Panc1 (cell line): ENCODE data around the gene LMNB1. TPM values are rescaled to one million over a fixed set of nuclear protein-coding genes. Genes with fewer than 3 reads are reported as not detected.
"Not testable (repeated sequence)": the region's sequence is repeated elsewhere in the genome, so short reads cannot be mapped to it uniquely, and the experiment has no call there.

ENCODE experiments used
- ATAC-seq: fragments of 200-7000 bp; cut with Tn5 transposase; 2 replicates; pipeline ENCODE4 v1.9.1; 2020; ENCODE audit warnings: mild to moderate bottlenecking, moderate library complexity
- BruUV-seq: library from RNA; stranded (reverse); fragments of 400-500 nt; replicated peaks from 2 replicates; lab custom pipeline; 2021; lab: Mats Ljungman, UMichigan
- CTCF ChIA-PET: fragments of 300-600 bp; sonication (Branson Sonifier 250); formaldehyde crosslinking; loops from one replicate; lab custom pipeline; 2022; ENCODE audit warnings: antibody characterized with exemption; lab: Charles Lee
- POLR2A ChIA-PET: fragments of 300-600 bp; sonication (Branson Sonifier 250); formaldehyde crosslinking; loops from one replicate; lab custom pipeline; 2022; ENCODE audit warnings: antibody characterized with exemption; lab: Charles Lee
- DNase-seq: peaks from one replicate; pipeline ENCODE4 v3.0.0-alpha.2; 2010; ENCODE audit warnings: low read depth, low spot score
- H3K27ac ChIP-seq: 2 replicates; pipeline ENCODE4 v1.5.1; 2011; ENCODE audit warnings: mild to moderate bottlenecking, low read length, inconsistent platforms
- H3K27me3 ChIP-seq: fragments of 200-500 bp; sonication (Bioruptor generic); 2 replicates; pipeline ENCODE4 v1.6.0; 2014; ENCODE audit warnings: low read length, inconsistent platforms; ENCODE audit not compliant: control insufficient read depth, insufficient read depth
- H3K36me3 ChIP-seq: fragments of 200-500 bp; sonication (Bioruptor generic); 2 replicates; pipeline ENCODE4 v1.5.1; 2014; ENCODE audit warnings: inconsistent platforms, mild to moderate bottlenecking, low read length, moderate library complexity; ENCODE audit not compliant: control insufficient read depth, insufficient read depth
- H3K4me1 ChIP-seq: 2 replicates; pipeline ENCODE4 v1.5.1; 2011; ENCODE audit warnings: inconsistent platforms, mild to moderate bottlenecking, low read length, moderate library complexity; ENCODE audit not compliant: control insufficient read depth, insufficient read depth
- H3K4me3 ChIP-seq, 2 experiments: 2 replicates each; pipeline ENCODE4 v1.5.1; 2011 to 2012; ENCODE audit warnings: low read depth in 2 of 2, low read length in 2 of 2, mild to moderate bottlenecking in 2 of 2, inconsistent platforms in 1 of 2, moderate library complexity in 1 of 2
- H3K9me3 ChIP-seq: fragments of 200-500 bp; sonication (Bioruptor generic); 2 replicates; pipeline ENCODE4 v1.5.1; 2014; ENCODE audit warnings: low read depth, mild to moderate bottlenecking, inconsistent platforms, low read length, moderate library complexity; ENCODE audit not compliant: control insufficient read depth, insufficient read depth
- POLR2AphosphoS5 ChIP-seq: IDR thresholded peaks from 2 replicates; pipeline ENCODE4 v1.6.1; 2012; ENCODE audit warnings: mild to moderate bottlenecking, low read depth, low read length, moderate library complexity
- SIN3A ChIP-seq: IDR thresholded peaks from 2 replicates; pipeline ENCODE4 v1.6.1; 2012; ENCODE audit warnings: low read depth, mild to moderate bottlenecking, low read length, moderate library complexity, borderline replicate concordance; ENCODE audit not compliant: insufficient read depth
- TCF7L2 ChIP-seq: IDR thresholded peaks from 2 replicates; pipeline ENCODE4 v1.6.1; 2011; ENCODE audit warnings: mild to moderate bottlenecking, low read depth, low read length, inconsistent platforms
- in situ Hi-C: cut with HindIII; loops from 2 replicates; pipeline ENCODE4 v1.10.0; 2016; ENCODE audit warnings: low sequenced_read_pairs, low pct_unique_long_range_greater_than_20kb
- intact Hi-C: fragments of 100-400 bp; cut with micrococcal nuclease; formaldehyde crosslinking; loops from one replicate; pipeline ENCODE4 v1.10.0; 2022; ENCODE audit not compliant: unreplicated experiment
- total RNA-seq: library from RNA; stranded (reverse); gene quantifications from one replicate; pipeline ENCODE4 v1.2.1, GENCODE V29; 2021; ENCODE audit not compliant: unreplicated experiment
- TF ChIP-seq, protein P1 (sequence below), 2 experiments: IDR thresholded peaks; 2 replicates each; pipeline ENCODE4 v1.6.1; 2011 to 2012; ENCODE audit warnings: low read depth in 2 of 2, control low read depth in 1 of 2, low read length in 1 of 2, mild to moderate bottlenecking in 1 of 2, moderate library complexity in 1 of 2; ENCODE audit not compliant: insufficient read depth in 1 of 2
- TF ChIP-seq, protein P2 (sequence below): fragments of 450-650 bp; IDR thresholded peaks from 2 replicates; pipeline ENCODE4 v1.5.1; 2017; ENCODE audit warnings: mild to moderate bottlenecking

The LMNB1 gene
- total RNA-seq, 1 experiment from 2014 or later: 122 TPM

DNA sequence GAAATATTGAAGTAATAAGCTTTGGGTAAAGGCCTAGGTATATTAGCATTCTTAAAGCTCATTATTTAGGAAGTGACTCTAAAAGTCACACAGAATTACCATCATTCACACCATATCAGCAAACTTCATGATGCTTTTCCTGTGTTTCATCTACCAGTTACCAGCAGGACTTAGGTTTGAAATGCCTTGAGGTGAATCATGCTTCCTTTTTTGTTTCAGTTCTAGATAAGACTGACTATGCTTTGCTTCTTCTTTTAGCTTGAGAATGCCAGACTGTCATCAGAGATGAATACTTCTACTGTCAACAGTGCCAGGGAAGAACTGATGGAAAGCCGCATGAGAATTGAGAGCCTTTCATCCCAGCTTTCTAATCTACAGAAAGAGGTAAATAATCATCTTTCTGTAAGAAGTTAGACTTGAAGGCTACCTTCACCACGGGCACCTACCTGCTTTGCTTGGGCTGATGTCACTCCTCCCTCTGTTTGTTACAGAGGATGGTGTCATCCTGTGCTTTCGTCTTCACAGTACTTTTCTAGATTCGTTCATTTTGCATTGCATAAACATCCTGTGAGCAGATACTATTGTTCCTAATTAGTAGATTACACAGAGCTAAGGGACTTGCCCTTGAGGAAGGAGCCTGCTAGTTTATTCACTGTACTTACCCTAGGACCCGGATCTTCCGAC, 34.7 kb downstream of the LMNB1 start:
- intact Hi-C loops: no loop called here
- Histone ChIP-seq H3K27me3 (no peaks in the 10 kb centered on the region), H3K36me3 (peaks cover 35% of the 10 kb centered on the region), H3K9me3 (no peaks in the 10 kb centered on the region), H3K4me1 (no peaks in the 10 kb centered on the region), H3K4me3 (no peak overlapping the region), H3K27ac (no peak overlapping the region)
- ATAC-seq (no peak), DNase-seq (no peak)
- TF ChIP-seq, protein P1, sequence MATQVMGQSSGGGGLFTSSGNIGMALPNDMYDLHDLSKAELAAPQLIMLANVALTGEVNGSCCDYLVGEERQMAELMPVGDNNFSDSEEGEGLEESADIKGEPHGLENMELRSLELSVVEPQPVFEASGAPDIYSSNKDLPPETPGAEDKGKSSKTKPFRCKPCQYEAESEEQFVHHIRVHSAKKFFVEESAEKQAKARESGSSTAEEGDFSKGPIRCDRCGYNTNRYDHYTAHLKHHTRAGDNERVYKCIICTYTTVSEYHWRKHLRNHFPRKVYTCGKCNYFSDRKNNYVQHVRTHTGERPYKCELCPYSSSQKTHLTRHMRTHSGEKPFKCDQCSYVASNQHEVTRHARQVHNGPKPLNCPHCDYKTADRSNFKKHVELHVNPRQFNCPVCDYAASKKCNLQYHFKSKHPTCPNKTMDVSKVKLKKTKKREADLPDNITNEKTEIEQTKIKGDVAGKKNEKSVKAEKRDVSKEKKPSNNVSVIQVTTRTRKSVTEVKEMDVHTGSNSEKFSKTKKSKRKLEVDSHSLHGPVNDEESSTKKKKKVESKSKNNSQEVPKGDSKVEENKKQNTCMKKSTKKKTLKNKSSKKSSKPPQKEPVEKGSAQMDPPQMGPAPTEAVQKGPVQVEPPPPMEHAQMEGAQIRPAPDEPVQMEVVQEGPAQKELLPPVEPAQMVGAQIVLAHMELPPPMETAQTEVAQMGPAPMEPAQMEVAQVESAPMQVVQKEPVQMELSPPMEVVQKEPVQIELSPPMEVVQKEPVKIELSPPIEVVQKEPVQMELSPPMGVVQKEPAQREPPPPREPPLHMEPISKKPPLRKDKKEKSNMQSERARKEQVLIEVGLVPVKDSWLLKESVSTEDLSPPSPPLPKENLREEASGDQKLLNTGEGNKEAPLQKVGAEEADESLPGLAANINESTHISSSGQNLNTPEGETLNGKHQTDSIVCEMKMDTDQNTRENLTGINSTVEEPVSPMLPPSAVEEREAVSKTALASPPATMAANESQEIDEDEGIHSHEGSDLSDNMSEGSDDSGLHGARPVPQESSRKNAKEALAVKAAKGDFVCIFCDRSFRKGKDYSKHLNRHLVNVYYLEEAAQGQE (IDR thresholded peaks at IDR 0.05; ENCODE audit: insufficient read depth in 1 of 2, low read depth in 2 of 2, low read length in 1 of 2): no peak
- no peak for TF ChIP-seq POLR2AphosphoS5
- no peak for TF ChIP-seq SIN3A
- no peak for TF ChIP-seq TCF7L2
- TF ChIP-seq, protein P2, sequence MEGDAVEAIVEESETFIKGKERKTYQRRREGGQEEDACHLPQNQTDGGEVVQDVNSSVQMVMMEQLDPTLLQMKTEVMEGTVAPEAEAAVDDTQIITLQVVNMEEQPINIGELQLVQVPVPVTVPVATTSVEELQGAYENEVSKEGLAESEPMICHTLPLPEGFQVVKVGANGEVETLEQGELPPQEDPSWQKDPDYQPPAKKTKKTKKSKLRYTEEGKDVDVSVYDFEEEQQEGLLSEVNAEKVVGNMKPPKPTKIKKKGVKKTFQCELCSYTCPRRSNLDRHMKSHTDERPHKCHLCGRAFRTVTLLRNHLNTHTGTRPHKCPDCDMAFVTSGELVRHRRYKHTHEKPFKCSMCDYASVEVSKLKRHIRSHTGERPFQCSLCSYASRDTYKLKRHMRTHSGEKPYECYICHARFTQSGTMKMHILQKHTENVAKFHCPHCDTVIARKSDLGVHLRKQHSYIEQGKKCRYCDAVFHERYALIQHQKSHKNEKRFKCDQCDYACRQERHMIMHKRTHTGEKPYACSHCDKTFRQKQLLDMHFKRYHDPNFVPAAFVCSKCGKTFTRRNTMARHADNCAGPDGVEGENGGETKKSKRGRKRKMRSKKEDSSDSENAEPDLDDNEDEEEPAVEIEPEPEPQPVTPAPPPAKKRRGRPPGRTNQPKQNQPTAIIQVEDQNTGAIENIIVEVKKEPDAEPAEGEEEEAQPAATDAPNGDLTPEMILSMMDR: no peak
- in situ Hi-C loops: no loop called here
- ChIA-PET CTCF (no interaction called here), POLR2A (no interaction called here)
- BruUV-seq: no TSS peak

DNA sequence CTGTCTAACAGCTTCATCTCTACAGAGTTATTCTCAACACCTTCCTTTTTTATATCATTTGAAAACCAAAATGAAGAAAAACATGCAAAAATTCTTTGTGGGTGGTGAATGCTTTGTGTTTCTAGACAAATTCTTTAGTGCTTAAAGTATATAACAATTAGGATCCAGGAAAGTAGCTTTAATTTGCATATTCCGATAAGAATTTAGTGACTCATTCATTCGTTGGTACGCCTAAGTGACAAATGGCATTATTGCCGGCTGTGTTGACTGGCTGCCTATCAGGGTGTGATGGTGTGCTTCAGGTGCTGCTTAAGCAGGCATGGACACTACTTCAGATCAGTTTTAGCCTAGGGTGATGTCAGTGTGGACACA, 35.2 kb downstream of the LMNB1 start:
- no TSS peak for BruUV-seq
- CTCF ChIA-PET: no interaction called here
- in situ Hi-C loops (no loop called here), intact Hi-C loops (no loop called here)
- Histone ChIP-seq H3K36me3 (peaks cover 37% of the 10 kb centered on the region), H3K9me3 (no peaks in the 10 kb centered on the region), H3K4me3 (no peak overlapping the region), H3K4me1 (no peaks in the 10 kb centered on the region), H3K27me3 (no peaks in the 10 kb centered on the region), H3K27ac (no peak overlapping the region)
- DNase-seq (no peak), ATAC-seq (no peak)
- POLR2A ChIA-PET: no interaction called here
- TF ChIP-seq, protein P2: no peak
- no peak for TF ChIP-seq TCF7L2
- TF ChIP-seq, protein P1 (IDR thresholded peaks at IDR 0.05; ENCODE audit: insufficient read depth in 1 of 2, low read depth in 2 of 2, low read length in 1 of 2): no peak

- H3K27ac ChIP-seq, BruUV-seq, in situ Hi-C loops, POLR2A ChIA-PET, DNase-seq, ATAC-seq, H3K4me3 ChIP-seq, CTCF ChIA-PET, intact Hi-C loops, H3K27me3 ChIP-seq, H3K9me3 ChIP-seq, H3K4me1 ChIP-seq: not testable (repeated sequence)
- peaks cover 43% of the 10 kb centered on the region for H3K36me3 ChIP-seq
Observed at GRCh38 chr5:126813799-126814198, 36.9 kb downstream of the LMNB1 start.
